HG02943 (cell line): ENCODE results near the gene IDH3G.

Experiments used
- ATAC-seq: cut with Tn5 transposase; IDR thresholded peaks from one replicate; pipeline ENCODE4 v1.9.1; 2021; ENCODE audit warnings: mild to moderate bottlenecking, low read depth, moderate library complexity; ENCODE audit not compliant: unreplicated experiment

Gene IDH3G

DNA sequence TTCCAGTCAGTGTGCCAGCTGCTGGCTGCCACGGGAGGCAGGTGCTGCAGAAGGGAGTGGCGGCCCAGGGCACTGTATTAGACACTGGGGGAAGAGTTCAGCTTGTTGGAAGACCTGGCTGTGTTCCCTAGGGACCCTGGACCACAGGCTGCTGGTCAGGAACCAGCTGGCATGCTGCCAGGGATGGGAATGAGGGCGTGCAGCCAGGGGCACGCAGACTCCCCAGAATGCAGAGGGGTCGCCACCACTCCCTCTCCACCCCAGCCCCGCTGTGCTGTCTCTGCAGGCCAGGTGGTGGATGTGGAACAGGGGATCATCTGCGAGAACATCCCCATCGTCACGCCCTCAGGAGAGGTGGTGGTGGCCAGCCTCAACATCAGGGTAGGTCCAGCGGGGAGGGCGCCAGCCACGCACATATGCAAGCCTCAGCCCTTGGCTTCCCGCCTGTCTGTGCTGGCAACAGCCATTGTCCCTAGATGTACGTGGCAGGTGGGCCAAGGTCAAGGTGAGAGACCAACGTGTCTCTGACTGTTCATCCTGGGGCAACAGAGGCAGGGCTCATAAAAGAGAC is 57.2 kb downstream of the IDH3G start:
- no peak for ATAC-seq

DNA sequence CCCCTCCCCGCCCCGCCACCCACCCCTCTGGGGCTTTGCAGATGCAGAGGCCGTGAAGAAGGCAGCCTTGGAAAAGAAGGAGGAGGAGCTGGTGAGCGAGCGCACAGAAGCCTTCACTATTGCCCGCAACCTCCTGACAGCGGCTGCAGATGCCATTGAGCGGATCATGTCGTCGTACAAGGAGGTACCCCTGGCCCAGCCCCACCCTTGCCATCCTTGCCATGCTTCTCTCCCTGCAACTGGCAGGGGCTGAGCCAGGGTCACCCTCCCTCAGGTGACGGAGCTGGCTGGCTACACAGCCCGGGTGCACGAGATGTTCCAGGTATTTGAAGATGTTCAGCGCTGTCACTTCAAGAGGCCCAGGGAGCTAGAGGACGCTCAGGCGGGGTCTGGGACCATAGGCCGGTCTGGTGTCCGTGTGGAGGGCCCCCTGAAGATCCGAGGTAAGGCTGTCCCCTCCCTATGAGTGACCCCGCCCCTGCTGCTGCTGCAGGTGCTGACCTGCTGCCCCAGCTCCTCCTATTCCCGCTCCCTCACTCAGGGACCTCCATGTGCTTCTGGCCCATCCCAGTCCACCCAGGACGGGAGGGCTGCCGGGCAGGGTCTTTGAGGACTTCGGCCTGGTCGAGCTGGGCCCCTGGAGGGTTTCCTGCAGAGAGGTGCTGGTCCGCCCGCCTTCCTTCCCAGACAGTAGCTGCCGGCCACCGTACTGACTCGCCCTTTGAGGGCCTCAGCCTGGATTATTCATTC is 57.9 kb downstream of the IDH3G start:
- no peak for ATAC-seq
